HG03039 (cell line): ENCODE results near the gene ATP13A3.

Experiments
- ATAC-seq: cut with Tn5 transposase; IDR thresholded peaks from one replicate; pipeline ENCODE4 v1.9.1; 2021; ENCODE audit warnings: mild to moderate bottlenecking, moderate library complexity; ENCODE audit not compliant: unreplicated experiment

ATP13A3 gene

GRCh38 chr3:194396859-194397756 lies 89.7 kb downstream of the ATP13A3 start:
- ATAC-seq: no peak

GRCh38 chr3:194396539-194396858 lies 90.3 kb downstream of the ATP13A3 start:
- no peak for ATAC-seq

GRCh38 chr3:194395778-194396538 lies 90.8 kb downstream of the ATP13A3 start:
- ATAC-seq: no peak

- no peak for ATAC-seq
Observed at GRCh38 chr3:194395212-194395611, 91.6 kb downstream of the ATP13A3 start.

GRCh38 chr3:194392576-194392975 lies 94.2 kb downstream of the ATP13A3 start:
- ATAC-seq: no peak

GRCh38 chr3:194390835-194391234 lies 96.0 kb downstream of the ATP13A3 start:
- ATAC-seq: no peak

GRCh38 chr3:194389269-194389668 lies 97.5 kb downstream of the ATP13A3 start:
- no peak for ATAC-seq

GRCh38 chr3:194387926-194388418 lies 98.8 kb downstream of the ATP13A3 start:
- no peak for ATAC-seq

GRCh38 chr3:194387276-194387675 lies 99.5 kb downstream of the ATP13A3 start:
- no peak for ATAC-seq

- no peak for ATAC-seq
Observed at GRCh38 chr3:194386648-194387047, 100.2 kb downstream of the ATP13A3 start.

- no peak for ATAC-seq
Observed at GRCh38 chr3:194386066-194386465, 100.7 kb downstream of the ATP13A3 start.

GRCh38 chr3:194384569-194385001 lies 102.2 kb downstream of the ATP13A3 start:
- ATAC-seq: no peak

- ATAC-seq: no peak
Observed at GRCh38 chr3:194384156-194384555, 102.6 kb downstream of the ATP13A3 start.

- no peak for ATAC-seq
Observed at GRCh38 chr3:194383276-194383940, 103.4 kb downstream of the ATP13A3 start.

GRCh38 chr3:194382892-194383223 lies 103.9 kb downstream of the ATP13A3 start:
- ATAC-seq: no peak

GRCh38 chr3:194382196-194382891 lies 104.5 kb downstream of the ATP13A3 start:
- no peak for ATAC-seq

- no peak for ATAC-seq
Observed at GRCh38 chr3:194381460-194381875, 105.3 kb downstream of the ATP13A3 start.

- ATAC-seq: no peak
Observed at GRCh38 chr3:194380326-194380725, 106.5 kb downstream of the ATP13A3 start.

GRCh38 chr3:194379651-194380050 lies 107.2 kb downstream of the ATP13A3 start:
- no peak for ATAC-seq

- no peak for ATAC-seq
Observed at GRCh38 chr3:194379231-194379630, 107.6 kb downstream of the ATP13A3 start.

- ATAC-seq: no peak
Observed at GRCh38 chr3:194377708-194378107, 109.1 kb downstream of the ATP13A3 start.
